ENCODE results near the gene NRG4.
"Not testable (repeated sequence)": the region's sequence is repeated elsewhere in the genome, so short reads cannot be mapped to it uniquely, and the experiment has no call there.

Gene NRG4, protein sequence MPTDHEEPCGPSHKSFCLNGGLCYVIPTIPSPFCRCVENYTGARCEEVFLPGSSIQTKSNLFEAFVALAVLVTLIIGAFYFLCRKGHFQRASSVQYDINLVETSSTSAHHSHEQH
- total RNA-seq: 0 to 0.17 reads per million in 2 experiments

DNA sequence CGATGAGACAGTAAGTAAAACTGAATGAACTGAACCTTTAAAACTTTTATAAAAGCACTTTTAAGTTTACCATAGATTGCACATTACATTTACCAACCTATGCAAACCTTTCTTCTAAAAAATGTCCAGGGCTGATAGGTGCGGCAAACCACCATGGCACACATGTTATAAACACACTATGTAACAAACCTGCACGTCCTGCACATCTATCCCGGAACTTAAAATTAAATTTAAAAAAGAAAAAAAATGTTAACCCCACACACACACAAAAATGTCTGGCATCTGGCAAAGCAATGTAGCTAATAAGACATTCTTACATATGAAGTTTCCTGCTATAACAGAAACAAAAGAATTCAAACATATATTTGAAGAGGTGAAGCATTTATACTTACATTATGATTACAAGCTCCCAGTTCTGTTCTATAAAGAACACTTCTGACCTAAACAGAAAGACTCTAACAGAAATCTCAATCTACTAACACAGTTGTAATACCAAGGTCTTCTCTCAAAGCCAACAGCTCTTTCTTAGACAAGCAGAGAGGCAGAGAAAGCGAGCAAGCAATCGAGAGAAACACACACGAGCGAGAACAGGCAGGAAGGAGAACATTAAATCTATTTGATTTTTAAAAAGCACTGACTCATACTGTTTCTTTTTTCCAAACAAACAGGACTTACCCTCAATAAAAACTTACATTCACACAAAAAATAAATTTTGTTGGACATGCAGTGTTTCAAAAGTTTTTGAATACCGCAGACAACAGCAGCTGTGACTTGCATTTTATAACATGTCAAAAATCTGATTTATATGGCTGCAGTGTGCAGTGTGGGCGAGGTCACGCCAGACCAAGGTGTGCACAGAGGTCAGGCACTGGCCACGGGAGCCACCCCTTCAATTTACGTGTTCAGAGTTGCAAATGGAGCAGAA lies at the start of gene NRG4:
TSS of gene NRG4 (minus strand) at position 798 of the 925 bp plus-strand sequence. CDS start 1,194 bp downstream, outside the sequence.
- DNase-seq (ENCODE audit: low read depth): no peak

DNA sequence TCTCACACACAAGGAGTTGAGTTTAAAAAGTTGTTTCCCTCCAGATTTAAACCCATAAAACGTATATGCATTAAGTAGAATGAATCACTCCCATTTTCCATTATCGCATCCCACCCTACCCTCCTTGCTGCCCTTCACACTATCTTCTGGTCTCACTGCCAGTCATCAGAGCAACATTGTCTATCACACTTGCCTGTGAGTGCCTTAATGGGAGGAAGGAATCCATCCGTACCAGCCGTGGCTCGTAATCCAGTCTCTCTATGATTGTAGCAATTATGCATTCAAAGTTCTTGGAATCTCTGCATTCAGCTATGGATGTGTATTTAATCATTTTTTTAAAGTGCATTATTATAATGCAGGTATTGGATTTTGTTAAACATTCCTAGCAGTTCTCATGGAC lies 49.5 kb upstream of the NRG4 start:
- DNase-seq (ENCODE audit: low read depth): no peak

- DNase-seq (ENCODE audit: low read depth): no peak
Observed at GRCh38 chr15:76060118-76060989, 48.1 kb upstream of the NRG4 start.

DNA sequence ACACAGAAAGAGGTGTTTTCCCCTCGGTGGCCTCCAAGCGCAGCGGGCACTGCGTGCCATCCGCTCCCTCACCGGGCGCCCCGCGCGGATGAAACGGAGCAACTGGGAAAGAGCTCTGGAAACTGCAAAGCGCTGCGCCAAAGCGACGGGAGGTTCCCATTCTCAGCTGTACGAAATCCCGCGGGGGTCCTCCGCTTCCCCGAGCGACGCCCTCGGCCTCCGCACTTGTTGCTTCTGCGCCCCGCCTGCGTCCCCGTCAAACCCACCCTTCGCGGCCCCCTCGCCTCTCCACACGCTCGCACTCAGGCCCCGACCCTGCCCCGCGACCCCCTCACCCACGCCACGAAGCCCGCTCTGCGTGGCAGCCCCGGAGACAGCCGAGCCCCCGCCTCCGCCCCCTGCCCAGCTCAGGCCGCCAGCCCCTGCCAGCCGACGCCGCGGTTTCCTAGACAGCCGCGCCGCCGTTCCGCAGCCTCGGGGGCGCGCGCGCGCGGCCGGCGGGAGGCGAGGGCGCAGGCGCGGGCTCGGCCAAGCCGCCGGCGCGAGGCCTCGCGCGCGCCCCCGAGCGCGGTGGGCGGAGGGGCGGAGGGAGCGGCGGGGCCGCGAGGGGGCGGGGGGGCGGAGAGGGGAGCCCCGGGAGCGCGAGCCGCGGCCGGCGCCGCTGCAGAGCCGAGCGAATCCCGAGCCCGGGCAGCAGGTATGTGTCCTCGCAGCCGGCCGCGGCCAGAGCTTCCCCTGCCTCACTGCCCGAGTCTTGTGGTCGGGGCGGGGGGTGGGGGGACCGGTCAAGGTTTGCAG lies 47.3 kb upstream of the NRG4 start, which contains the start of gene TMEM266:
TSS of gene TMEM266 (plus strand) at position 666 of the 798 bp plus-strand sequence. CDS start 74,279 bp downstream, outside the sequence.
- DNase-seq (ENCODE audit: low read depth): no peak

DNA sequence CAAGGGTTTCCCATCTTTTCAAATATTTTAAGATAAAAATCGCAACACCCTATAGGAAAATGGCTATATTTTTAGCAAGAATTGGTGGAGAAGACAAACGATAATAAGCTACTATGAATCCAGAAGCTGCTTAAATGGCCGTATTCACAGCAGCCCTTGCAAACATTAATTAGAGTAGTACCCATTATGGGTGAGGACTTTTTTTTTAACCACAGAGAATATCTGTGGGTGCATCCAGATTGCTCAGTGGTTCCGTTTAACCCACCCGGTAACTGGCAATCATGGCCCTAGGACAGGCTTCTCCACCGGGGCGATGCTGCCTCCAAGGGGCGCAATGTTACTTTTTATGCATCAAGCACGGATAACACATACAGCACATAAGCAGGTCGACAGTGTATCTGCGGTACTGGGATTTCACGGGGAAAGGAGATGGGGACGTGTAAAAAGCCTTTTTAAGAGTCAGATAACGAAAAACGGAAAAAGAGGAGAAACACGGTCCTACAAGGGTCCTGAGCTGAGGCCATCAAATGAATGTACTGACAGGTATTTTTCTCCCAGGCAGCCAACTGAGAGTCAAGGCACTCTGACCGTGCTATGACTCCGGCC lies 46.6 kb upstream of the NRG4 start:
- DNase-seq (ENCODE audit: low read depth): no peak

GRCh38 chr15:76057332-76058000 lies 45.2 kb upstream of the NRG4 start:
- no peak for DNase-seq (ENCODE audit: low read depth)

GRCh38 chr15:76056931-76057330 lies 44.7 kb upstream of the NRG4 start:
- DNase-seq (ENCODE audit: low read depth): no peak

GRCh38 chr15:76054201-76054600 lies 42.0 kb upstream of the NRG4 start:
- DNase-seq (ENCODE audit: low read depth): not testable (repeated sequence)

- no peak for DNase-seq (ENCODE audit: low read depth)
Observed at GRCh38 chr15:76038512-76038911, 26.3 kb upstream of the NRG4 start.

GRCh38 chr15:76035593-76035992 lies 23.4 kb upstream of the NRG4 start:
- DNase-seq (ENCODE audit: low read depth): no peak

DNA sequence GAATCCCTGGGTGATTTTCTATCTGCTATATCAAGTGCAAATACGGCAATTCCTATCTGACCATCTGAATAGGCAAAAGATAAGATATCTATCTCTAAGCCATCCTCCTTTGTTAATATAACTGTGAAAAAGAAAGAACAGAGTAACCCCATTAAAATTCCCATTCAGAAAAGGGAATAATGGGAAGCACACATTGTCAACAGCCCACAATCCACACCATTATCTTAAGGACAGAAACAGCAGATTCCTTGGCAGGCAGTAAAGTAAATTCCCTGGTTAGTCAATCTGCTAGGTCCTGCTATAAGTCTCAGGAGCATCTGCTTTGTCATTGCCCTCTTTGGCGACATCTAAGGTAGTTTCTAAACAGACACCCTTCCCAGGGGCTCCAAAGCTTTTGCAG lies 21.9 kb upstream of the NRG4 start:
- DNase-seq (ENCODE audit: low read depth): no peak

DNA sequence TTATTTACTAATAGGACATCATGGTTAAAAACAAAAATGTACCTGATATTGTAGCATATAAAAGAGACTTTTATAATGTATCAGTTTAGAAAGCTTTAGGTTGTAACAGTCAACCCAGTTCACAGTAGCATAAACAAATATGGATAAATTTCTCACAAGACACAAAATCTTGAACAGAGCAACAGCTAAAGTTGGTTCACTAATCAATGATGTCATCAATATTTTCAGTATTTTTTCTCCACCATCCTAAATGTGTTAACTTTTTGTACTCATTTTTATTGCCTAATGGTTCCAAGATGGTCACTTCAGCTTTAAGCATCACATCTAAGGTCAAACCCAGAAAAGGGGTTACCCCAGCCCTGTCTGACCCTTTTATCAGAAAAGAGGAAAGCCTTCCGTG lies 21.2 kb upstream of the NRG4 start:
- DNase-seq (ENCODE audit: low read depth): no peak

GRCh38 chr15:76032046-76032445 lies 19.8 kb upstream of the NRG4 start:
- DNase-seq (ENCODE audit: low read depth): no peak

- DNase-seq (ENCODE audit: low read depth): no peak
Observed at GRCh38 chr15:76024021-76024768, 12.0 kb upstream of the NRG4 start.

- not testable (repeated sequence) for DNase-seq (ENCODE audit: low read depth)
Observed at GRCh38 chr15:76013470-76013869, 1.2 kb upstream of the NRG4 start.

DNA sequence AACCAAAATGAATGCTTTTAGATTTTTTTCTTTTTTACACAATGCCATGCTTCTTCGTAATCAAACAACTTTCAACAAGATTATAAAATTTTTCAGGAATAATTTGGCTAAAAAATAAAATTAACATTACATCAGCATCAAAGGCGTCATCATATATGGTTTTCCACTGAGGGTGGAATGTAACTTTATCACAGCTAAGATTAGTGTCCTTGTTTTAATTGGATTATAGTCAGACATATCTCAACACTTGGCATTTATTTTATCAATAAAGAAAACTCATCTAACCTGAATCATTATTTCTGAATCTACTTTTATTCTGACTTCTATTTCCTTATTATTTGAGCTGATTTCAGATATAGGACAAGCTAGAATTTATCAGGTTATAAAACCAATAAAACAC lies 1.6 kb downstream of the NRG4 start:
- no peak for DNase-seq (ENCODE audit: low read depth)

GRCh38 chr15:76006136-76006778 lies 6.0 kb downstream of the NRG4 start:
- no peak for DNase-seq (ENCODE audit: low read depth)

- DNase-seq (ENCODE audit: low read depth): no peak
Observed at GRCh38 chr15:76003364-76003763, 8.9 kb downstream of the NRG4 start.

- DNase-seq (ENCODE audit: low read depth): no peak
Observed at GRCh38 chr15:75995611-75996010, 16.6 kb downstream of the NRG4 start.

Data from T follicular helper cell (primary cell).